Activated CD4-positive, alpha-beta memory T cell treated with anti-CD3 and anti-CD28 coated beads for 36 hours (primary cell): ENCODE data around the gene STK38L. TPM values are rescaled to one million over a fixed set of nuclear protein-coding genes. Genes with fewer than 3 reads are reported as not detected.

Experiments used
- CTCF ChIA-PET: fragments of 350-600 bp; sonication (Branson Sonifier 250); formaldehyde crosslinking; loops from one replicate; lab custom pipeline; 2021; ENCODE audit warnings: antibody characterized with exemption, inconsistent platforms; lab: Charles Lee
- POLR2A ChIA-PET: fragments of 350-600 bp; sonication (Branson Sonifier 250); formaldehyde crosslinking; loops from one replicate; lab custom pipeline; 2021; ENCODE audit warnings: antibody characterized with exemption; lab: Charles Lee
- DNase-seq: peaks from one replicate; pipeline ENCODE4 v3.0.0-alpha.2; 2020
- H3K27ac Mint-ChIP-seq: one replicate; pipeline ENCODE4 v1.8.0; 2021; ENCODE audit warnings: mixed read lengths
- H3K27me3 Mint-ChIP-seq: one replicate; pipeline ENCODE4 v1.8.0; 2021; ENCODE audit warnings: mixed read lengths
- H3K36me3 Mint-ChIP-seq: one replicate; pipeline ENCODE4 v1.8.0; 2021; ENCODE audit warnings: mixed read lengths
- H3K4me1 Mint-ChIP-seq: one replicate; pipeline ENCODE4 v1.8.0; 2021; ENCODE audit warnings: low read depth, mixed read lengths
- H3K4me3 Mint-ChIP-seq: one replicate; pipeline ENCODE4 v1.8.0; 2021; ENCODE audit warnings: mild to moderate bottlenecking, mixed read lengths
- H3K9me3 Mint-ChIP-seq: one replicate; pipeline ENCODE4 v1.8.0; 2021; ENCODE audit warnings: mixed read lengths
- intact Hi-C: fragments of 100-400 bp; cut with micrococcal nuclease; formaldehyde crosslinking; loops from one replicate; pipeline ENCODE4 v1.15.1; 2023
- total RNA-seq, 2 experiments: library from RNA; stranded (reverse); gene quantifications; one replicate each; pipeline ENCODE4 v1.2.3, GENCODE V29; 2021

The STK38L gene
- total RNA-seq, 2 experiments from 2014 or later, result 25.1 to 25.2 TPM

DNA sequence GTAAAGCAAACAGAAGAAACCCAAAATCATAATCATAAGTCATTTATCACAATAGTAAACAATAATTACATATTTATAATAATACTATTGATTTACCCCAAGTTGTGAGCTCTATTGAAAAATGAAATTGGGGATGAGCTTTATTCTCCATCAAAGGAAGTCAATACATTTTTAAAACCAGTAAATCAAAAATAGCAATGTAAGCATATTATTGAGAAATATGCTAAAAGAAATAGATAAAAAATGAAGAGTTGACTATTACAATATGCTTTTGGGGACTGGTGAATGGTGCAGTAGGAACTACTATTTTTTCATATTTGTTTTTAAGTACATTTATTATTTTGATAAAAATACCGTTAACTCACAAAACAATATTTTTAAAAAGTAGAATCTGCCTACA lies 31.2 kb upstream of the STK38L start:
- DNase-seq, result no peak
- CTCF ChIA-PET, result no interaction called here
- POLR2A ChIA-PET, result no interaction called here
- Mint-ChIP-seq H3K27ac (no peak overlapping the region), H3K4me3 (no peak overlapping the region), H3K36me3 (peaks cover 2% of the 10 kb centered on the region), H3K9me3 (peaks cover 13% of the 10 kb centered on the region), H3K27me3 (no peaks in the 10 kb centered on the region), H3K4me1 (peaks cover 12% of the 10 kb centered on the region)
- intact Hi-C loops, result no loop called here

DNA sequence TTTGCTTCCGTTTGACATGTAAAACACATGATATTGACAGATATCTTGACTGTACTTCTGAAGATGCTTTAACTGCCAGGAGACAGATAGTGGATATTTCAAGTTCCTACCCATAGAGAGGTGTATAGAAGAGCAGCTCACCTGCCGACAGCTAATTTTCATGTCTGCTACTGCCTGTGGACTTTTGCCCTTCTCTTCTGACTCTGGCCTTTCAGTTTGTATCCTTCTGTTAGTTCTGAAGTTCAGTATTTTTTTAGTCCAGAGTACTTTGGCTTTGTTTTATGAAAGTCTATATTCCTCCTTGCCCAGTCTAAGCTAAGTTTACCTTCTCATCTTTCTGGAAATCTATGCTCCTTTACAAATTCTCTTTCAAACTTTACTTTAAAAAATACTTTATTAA lies 30.8 kb upstream of the STK38L start:
- no peak for DNase-seq
- intact Hi-C loops, result no loop called here
- CTCF ChIA-PET, result no interaction called here
- POLR2A ChIA-PET, result no interaction called here
- no peak overlapping the region for H3K27ac Mint-ChIP-seq
- H3K36me3 Mint-ChIP-seq, result peaks cover 2% of the 10 kb centered on the region
- peaks cover 11% of the 10 kb centered on the region for H3K4me1 Mint-ChIP-seq
- no peaks in the 10 kb centered on the region for H3K27me3 Mint-ChIP-seq
- no peak overlapping the region for H3K4me3 Mint-ChIP-seq
- peaks cover 13% of the 10 kb centered on the region for H3K9me3 Mint-ChIP-seq

DNA sequence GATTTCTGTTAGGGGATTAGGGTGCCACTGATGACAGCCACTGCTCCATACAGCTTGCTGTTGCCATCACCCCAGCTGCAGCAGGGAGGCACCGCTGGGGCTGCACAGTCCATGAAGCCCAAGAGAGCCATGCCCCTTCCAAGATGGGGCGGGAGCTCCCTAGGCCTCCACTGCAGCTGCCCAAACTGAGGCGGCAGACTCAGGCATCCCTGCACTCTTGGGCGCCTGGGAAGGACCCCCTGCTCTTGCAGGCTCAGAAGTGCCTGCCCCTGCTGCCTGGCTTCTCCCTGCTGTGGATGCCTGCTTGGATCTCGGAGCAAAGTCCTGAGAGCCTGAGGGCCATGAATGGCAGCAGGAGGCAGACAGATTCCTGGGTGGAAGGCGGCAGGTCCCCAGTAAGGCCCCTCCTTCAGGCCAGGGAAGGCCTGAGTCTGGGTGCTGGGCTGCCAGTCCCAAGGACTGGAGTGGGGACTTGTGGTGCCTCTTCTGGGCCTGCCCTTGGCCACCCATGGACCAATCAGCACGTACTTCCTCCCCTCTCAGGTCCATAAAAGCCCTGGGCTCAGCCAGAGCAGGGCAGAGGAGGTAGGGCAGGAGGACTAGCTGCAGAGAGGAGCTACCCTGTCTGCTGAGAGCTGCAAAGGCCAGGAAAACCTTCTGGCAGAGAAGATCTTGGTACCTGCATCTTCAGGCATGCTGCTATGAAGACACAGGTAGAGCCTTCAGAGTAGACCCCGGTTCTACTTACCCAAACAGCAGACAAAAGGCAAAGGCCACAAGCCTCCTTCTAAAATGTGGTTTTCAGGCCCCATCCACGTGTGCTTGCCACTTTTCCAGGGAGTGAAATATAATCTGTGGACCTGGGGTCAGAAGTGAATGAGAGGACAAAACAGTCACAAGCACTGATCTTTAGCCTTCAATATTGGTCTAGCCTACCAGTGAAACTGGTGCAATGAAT lies 30.0 kb upstream of the STK38L start:
- Mint-ChIP-seq H3K9me3 (peaks cover 12% of the 10 kb centered on the region), H3K4me1 (peaks cover 4% of the 10 kb centered on the region), H3K27me3 (no peaks in the 10 kb centered on the region), H3K36me3 (peaks cover 2% of the 10 kb centered on the region), H3K4me3 (no peak overlapping the region), H3K27ac (no peak overlapping the region)
- no peak for DNase-seq
- ChIA-PET CTCF (interaction anchor here (0.6 kb wide), 1 partner anchor 122 kb away, joined by 3 read pairs; no protein-coding TSS in a partner anchor), POLR2A (no interaction called here)
- intact Hi-C loops, result no loop called here

DNA sequence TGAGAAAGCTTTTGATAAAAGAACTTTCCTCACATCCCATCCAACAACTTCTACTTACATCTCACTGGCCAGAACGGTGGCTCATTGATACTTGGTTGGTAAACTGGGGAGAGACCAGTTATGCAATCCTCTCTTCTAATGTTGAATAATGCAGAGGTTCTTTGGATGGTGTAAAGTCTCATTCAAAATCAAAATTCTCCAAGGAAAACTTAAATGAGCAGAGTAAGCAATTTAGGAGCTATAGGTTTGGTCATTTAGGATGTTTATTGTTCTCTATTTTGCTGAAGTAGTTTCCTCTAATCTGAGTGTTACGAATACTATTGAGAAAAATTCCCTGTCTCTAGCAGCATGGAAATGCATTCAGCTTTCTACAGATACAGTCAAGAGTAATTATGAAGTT lies 26.5 kb upstream of the STK38L start:
- H3K27ac Mint-ChIP-seq, result no peak overlapping the region
- H3K4me3 Mint-ChIP-seq, result no peak overlapping the region
- POLR2A ChIA-PET, result no interaction called here

DNA sequence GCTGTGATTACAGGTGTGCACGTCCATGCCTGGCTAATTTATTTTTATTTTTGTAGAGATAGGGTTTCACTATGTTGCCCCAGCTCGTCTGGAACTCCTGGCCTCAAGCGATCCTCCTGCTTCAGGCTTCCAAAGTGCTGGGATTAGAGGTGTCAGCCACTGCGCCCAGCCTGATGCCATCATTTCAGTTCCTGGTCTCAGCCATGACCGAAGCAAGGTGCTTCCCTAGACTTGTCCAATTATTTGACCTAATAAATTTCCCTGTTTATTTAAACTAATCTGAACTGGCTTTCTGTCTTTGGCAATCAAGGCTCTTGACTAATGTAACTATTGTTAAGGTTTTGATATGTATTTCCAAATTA lies 24.4 kb upstream of the STK38L start:
- no peak for DNase-seq
- Mint-ChIP-seq H3K27me3 (peaks cover 2% of the 10 kb centered on the region), H3K9me3 (no peaks in the 10 kb centered on the region), H3K4me3 (no peak overlapping the region), H3K27ac (peak overlapping the region; percentile 62), H3K4me1 (peaks cover 23% of the 10 kb centered on the region), H3K36me3 (no peaks in the 10 kb centered on the region)
- POLR2A ChIA-PET, result interaction anchor here (1.2 kb wide), 1 partner anchor 40 kb away, joined by 3 read pairs; no protein-coding TSS in a partner anchor
- intact Hi-C loops, result loop anchor here (1.0 to 2.0 kb wide), 3 partner anchors 11 to 39 kb away; no protein-coding TSS in a partner anchor
- CTCF ChIA-PET, result interaction anchor here (0.9 to 1.5 kb wide), 2 partner anchors 12 to 282 kb away, joined by 3 read pairs; no protein-coding TSS in a partner anchor

More for the DNA sequence above, 26.5 kb upstream of the STK38L start:
- DNase-seq, result no peak
- Mint-ChIP-seq H3K36me3 (no peaks in the 10 kb centered on the region), H3K27me3 (no peaks in the 10 kb centered on the region), H3K9me3 (no peaks in the 10 kb centered on the region), H3K4me1 (peaks cover 23% of the 10 kb centered on the region)
- CTCF ChIA-PET, result interaction anchor here (1.0 kb wide), 1 partner anchor 12 kb away, joined by 3 read pairs; no protein-coding TSS in a partner anchor
- intact Hi-C loops, result no loop called here

DNA sequence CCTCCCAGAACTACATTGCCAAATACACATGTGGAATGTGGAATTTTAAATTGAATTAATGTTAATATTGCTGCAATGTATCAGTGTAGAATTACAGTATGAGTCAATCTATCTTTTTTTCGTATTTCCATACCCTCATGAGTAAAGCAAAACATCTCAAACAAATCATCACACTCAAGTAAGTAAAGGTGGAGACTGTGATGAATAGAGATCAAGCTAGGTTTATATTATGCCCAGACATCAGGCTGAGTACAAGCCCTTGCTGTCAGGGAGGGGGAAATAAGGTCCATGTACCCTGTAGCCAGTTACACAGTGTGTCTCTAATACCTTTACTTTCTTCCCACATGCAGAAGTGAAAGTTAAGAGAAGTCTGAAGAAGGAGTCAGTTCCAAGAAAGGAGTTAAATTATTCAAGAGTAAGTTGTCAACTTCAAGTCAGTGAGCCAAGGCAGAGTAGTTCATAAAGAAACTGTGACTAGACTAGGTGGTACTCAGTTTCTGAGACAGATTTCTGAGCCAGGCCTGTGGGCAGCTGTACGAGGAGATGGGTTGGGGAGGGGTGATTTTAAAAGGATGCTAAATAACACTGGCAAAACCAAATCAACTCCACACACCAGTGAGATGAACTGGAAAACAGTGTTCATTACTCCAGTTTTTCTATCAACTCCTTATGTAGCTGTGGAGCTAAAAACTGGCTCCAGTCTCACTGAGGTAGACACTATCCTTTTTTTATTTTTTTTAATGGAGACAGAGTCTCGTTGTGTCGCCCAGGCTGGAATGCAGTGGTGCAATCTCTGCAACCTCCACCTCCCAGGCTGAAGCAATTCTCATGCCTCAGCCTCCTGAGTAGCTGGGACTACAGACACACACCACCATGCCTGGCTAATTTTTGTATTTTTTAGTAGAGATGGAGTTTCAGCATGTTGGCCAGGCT lies 23.8 kb upstream of the STK38L start:
- no peak overlapping the region for H3K4me3 Mint-ChIP-seq
- peak overlapping the region; percentile 62 for H3K27ac Mint-ChIP-seq
- intact Hi-C loops, result loop anchor here (1.0 to 2.0 kb wide), 3 partner anchors 12 to 40 kb away; no protein-coding TSS in a partner anchor
- peaks cover 23% of the 10 kb centered on the region for H3K4me1 Mint-ChIP-seq
- ChIA-PET POLR2A (interaction anchor here (1.2 kb wide), 1 partner anchor 40 kb away, joined by 3 read pairs; no protein-coding TSS in a partner anchor), CTCF (interaction anchor here (0.9 to 1.5 kb wide), 3 partner anchors 12 to 281 kb away, joined by 3 to 4 read pairs (median 3); no protein-coding TSS in a partner anchor)
- DNase-seq, result peak; percentile 55
- H3K36me3 Mint-ChIP-seq, result no peaks in the 10 kb centered on the region
- no peaks in the 10 kb centered on the region for H3K9me3 Mint-ChIP-seq
- H3K27me3 Mint-ChIP-seq, result peaks cover 2% of the 10 kb centered on the region

DNA sequence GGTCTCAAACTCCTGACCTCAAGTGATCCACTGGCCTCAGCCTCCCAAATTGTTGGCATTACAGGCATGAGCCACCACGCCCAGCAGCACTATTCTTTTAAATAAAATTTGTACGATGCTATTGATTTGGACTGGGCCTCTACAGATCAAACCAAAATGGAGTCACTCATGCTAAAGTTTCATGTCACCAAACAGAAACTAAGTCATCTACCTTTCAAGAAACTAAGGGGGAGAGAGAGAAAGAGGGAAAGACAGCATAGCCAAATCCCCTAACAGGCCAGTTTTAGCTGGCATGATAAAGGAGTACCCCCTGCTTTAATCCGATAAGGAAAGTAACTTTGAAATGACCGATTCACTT lies 23.1 kb upstream of the STK38L start:
- no peak for DNase-seq
- Mint-ChIP-seq H3K36me3 (no peaks in the 10 kb centered on the region), H3K9me3 (no peaks in the 10 kb centered on the region), H3K27ac (no peak overlapping the region), H3K27me3 (peaks cover 2% of the 10 kb centered on the region), H3K4me3 (no peak overlapping the region), H3K4me1 (peaks cover 23% of the 10 kb centered on the region)
- intact Hi-C loops, result loop anchor here (1.0 to 2.0 kb wide), 3 partner anchors 13 to 41 kb away; no protein-coding TSS in a partner anchor
- CTCF ChIA-PET, result interaction anchor here (1.3 to 1.5 kb wide), 2 partner anchors 13 to 84 kb away, joined by 3 to 4 read pairs; no protein-coding TSS in a partner anchor
- POLR2A ChIA-PET, result interaction anchor here (1.2 kb wide), 1 partner anchor 41 kb away, joined by 3 read pairs; no protein-coding TSS in a partner anchor

DNA sequence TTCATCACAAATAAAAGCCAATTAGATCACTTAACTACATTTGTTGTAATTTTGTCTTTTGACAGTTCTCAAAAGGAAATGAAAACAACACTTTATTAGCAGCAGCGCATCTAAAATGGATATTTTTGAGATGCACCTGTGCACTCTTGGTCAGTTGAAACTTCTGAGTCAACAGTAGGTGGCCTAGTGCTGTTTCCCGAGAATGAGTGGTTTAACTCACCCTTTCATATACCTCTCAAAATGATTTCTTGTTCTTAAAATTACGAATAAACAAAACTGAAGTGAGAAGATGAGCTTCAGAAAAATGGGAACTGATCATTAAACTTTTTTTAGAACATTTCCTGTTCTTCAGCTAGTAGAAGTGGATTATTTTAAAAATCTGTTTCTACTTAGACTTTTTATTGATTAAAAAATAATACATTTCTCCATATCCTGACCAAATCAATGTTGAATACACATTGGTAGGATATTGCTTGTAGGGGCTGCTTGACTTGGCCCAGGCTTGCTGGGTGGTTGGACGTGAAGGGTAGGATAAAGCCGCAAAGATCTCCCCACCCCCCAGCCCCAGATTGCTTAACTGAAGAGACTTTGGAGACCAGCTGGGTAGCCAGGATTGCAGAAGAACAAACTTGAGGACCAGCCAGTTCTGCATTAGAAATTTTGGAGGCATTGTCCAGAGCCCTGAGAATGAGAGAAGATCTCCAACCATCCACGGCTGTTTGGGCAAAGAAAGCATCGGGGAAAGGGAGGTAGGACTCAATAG lies 22.3 kb upstream of the STK38L start:
- Mint-ChIP-seq H3K27ac (no peak overlapping the region), H3K36me3 (no peaks in the 10 kb centered on the region), H3K4me1 (peaks cover 23% of the 10 kb centered on the region), H3K4me3 (no peak overlapping the region), H3K27me3 (peaks cover 2% of the 10 kb centered on the region), H3K9me3 (no peaks in the 10 kb centered on the region)
- intact Hi-C loops, result loop anchor here (2.0 kb wide), 1 partner anchor 17 kb away; no protein-coding TSS in a partner anchor
- DNase-seq, result no peak
- ChIA-PET POLR2A (interaction anchor here (0.6 kb wide), 1 partner anchor 14 kb away, joined by 3 read pairs; no protein-coding TSS in a partner anchor), CTCF (interaction anchor here (0.6 to 1.2 kb wide), 2 partner anchors 93 to 208 kb away, joined by 3 read pairs; partner anchors contain the start of gene TM7SF3)

DNA sequence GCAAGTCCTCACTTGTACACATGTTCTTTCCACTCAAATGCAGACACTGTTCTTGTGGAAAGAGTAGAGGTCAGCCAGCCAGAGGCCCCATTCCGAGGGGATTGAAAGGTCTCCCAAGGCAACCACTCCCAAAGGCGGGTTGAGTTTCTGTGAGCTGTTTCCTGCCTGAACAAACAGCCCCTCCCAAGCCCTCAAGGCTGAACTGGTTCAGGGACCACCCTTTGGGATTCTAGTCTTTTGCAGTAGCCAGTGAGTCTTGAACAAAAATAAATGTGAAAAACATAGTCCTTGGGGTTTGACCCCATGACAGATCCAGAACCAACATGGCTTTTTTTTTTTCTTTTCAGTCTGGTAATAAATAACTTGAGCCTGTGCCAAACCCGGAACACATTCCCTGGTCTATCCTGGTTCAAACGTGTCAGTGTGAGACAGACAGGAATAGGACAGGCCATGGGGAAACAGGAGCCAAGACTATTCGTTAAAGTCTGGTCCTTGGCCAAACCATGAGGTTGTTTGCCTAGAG lies 17.6 kb upstream of the STK38L start:
- H3K9me3 Mint-ChIP-seq, result no peaks in the 10 kb centered on the region
- H3K27ac Mint-ChIP-seq, result no peak overlapping the region
- H3K4me3 Mint-ChIP-seq, result no peak overlapping the region
- DNase-seq, result no peak
- POLR2A ChIA-PET, result no interaction called here
- peaks cover 4% of the 10 kb centered on the region for H3K4me1 Mint-ChIP-seq
- H3K27me3 Mint-ChIP-seq, result peaks cover 2% of the 10 kb centered on the region
- H3K36me3 Mint-ChIP-seq, result no peaks in the 10 kb centered on the region
- intact Hi-C loops, result no loop called here
- CTCF ChIA-PET, result no interaction called here

DNA sequence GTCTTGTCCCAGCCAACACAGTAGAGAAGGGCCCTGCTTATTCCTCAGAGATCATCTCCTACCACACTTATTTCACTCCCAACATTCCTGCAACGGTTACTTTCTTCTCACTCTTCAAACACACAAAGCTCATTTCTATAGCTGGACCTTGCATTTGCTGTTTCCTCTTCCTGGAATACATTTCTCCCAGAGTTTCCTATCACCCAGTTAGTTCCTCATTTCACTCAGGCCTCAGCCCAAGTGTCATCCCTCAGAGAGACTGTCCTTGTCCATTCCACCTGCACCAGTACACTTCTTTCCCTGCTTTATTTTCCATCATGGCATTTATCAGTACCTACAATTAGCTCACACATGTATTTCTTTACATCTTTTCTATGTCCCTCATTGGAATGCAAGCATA lies 14.7 kb upstream of the STK38L start:
- ChIA-PET CTCF (interaction anchor here (0.9 kb wide), 1 partner anchor 12 kb away, joined by 3 read pairs; no protein-coding TSS in a partner anchor), POLR2A (interaction anchor here (1.1 kb wide), 1 partner anchor 9 kb away, joined by 3 read pairs; no protein-coding TSS in a partner anchor)
- intact Hi-C loops, result no loop called here
- Mint-ChIP-seq H3K9me3 (peaks cover 4% of the 10 kb centered on the region), H3K4me1 (no peaks in the 10 kb centered on the region), H3K36me3 (no peaks in the 10 kb centered on the region), H3K27me3 (peaks cover 4% of the 10 kb centered on the region), H3K4me3 (no peak overlapping the region), H3K27ac (no peak overlapping the region)
- DNase-seq, result no peak
